SU-DHL-6 (cell line): ENCODE measurements around the gene NEK10.

Experiments
- EZH2phosphoT487 ChIP-seq: fragments of 200-600 bp; sonication (generic), shearing (Covaris generic); conservative IDR thresholded peaks from 2 replicates; pipeline ENCODE4 v1.6.1; 2018; ENCODE audit warnings: mild to moderate bottlenecking, antibody characterized with exemption, low read length, moderate library complexity, mixed read lengths
- TF ChIP-seq, protein P1 (sequence below): fragments of 200-600 bp; sonication (generic); IDR thresholded peaks from one replicate; pipeline ENCODE4 v1.5.1; 2017; ENCODE audit warnings: antibody characterized with exemption, mild to moderate bottlenecking, low read length, moderate library complexity; ENCODE audit not compliant: insufficient read depth, poor library complexity, severe bottlenecking

DNA sequence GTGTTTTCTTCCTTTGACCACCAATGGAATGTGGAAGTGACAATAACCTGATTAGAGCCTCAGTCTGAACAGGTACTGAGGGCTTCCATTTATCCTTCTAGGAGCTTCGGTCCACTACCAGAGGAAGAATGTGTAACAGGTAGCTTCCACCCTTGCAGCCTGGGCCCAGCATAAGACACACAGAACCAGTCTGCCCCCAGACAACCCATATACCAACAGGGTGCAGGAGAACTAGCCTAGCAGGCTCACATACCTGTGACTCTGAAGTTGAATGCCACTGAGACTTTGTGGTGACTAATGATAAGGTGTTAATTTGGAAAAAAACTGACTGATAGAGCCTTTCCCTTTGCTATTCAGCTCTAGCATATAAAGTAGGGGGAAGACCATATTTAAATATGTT lies 166.2 kb downstream of the NEK10 start:
- TF ChIP-seq, protein P1, sequence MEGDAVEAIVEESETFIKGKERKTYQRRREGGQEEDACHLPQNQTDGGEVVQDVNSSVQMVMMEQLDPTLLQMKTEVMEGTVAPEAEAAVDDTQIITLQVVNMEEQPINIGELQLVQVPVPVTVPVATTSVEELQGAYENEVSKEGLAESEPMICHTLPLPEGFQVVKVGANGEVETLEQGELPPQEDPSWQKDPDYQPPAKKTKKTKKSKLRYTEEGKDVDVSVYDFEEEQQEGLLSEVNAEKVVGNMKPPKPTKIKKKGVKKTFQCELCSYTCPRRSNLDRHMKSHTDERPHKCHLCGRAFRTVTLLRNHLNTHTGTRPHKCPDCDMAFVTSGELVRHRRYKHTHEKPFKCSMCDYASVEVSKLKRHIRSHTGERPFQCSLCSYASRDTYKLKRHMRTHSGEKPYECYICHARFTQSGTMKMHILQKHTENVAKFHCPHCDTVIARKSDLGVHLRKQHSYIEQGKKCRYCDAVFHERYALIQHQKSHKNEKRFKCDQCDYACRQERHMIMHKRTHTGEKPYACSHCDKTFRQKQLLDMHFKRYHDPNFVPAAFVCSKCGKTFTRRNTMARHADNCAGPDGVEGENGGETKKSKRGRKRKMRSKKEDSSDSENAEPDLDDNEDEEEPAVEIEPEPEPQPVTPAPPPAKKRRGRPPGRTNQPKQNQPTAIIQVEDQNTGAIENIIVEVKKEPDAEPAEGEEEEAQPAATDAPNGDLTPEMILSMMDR: no peak
- no peak for TF ChIP-seq EZH2phosphoT487
